Rectal smooth muscle tissue (tissue), 1 donor: ENCODE results near the gene RNF38.
"Not testable (repeated sequence)": the region's sequence is repeated elsewhere in the genome, so short reads cannot be mapped to it uniquely, and the experiment has no call there.

Experiments used
- H3K27ac ChIP-seq: one replicate; pipeline ENCODE4 v1.7.0; 2013; ENCODE audit warnings: low read depth, low read length, inconsistent platforms
- H3K27me3 ChIP-seq: one replicate; pipeline ENCODE4 v1.7.0; 2013; ENCODE audit warnings: low read length; ENCODE audit not compliant: control insufficient read depth, insufficient read depth
- H3K36me3 ChIP-seq: one replicate; pipeline ENCODE4 v1.7.0; 2013; ENCODE audit warnings: low read length; ENCODE audit not compliant: control insufficient read depth, insufficient read depth
- H3K4me1 ChIP-seq: one replicate; pipeline ENCODE4 v1.7.0; 2013; ENCODE audit warnings: low read length; ENCODE audit not compliant: control insufficient read depth, insufficient read depth
- H3K4me3 ChIP-seq: one replicate; pipeline ENCODE4 v1.7.0; 2013; ENCODE audit warnings: low read length
- H3K9ac ChIP-seq: one replicate; pipeline ENCODE4 v1.7.0; 2013; ENCODE audit warnings: low read length

The RNF38 gene

GRCh38 chr9:36320466-36320865 lies 79.6 kb downstream of the RNF38 start:
- Histone ChIP-seq H3K4me3 (no peak overlapping the region), H3K36me3 (no peaks in the 10 kb centered on the region), H3K4me1 (no peaks in the 10 kb centered on the region), H3K27me3 (no peaks in the 10 kb centered on the region), H3K27ac (no peak overlapping the region), H3K9ac (no peak overlapping the region)

- Histone ChIP-seq H3K27ac (no peak overlapping the region), H3K4me1 (no peaks in the 10 kb centered on the region), H3K9ac (no peak overlapping the region), H3K27me3 (no peaks in the 10 kb centered on the region), H3K4me3 (no peak overlapping the region), H3K36me3 (no peaks in the 10 kb centered on the region)
These were observed 80.3 kb downstream of the RNF38 start for GRCh38 chr9:36319806-36320205.

GRCh38 chr9:36319183-36319582 lies 80.9 kb downstream of the RNF38 start:
- Histone ChIP-seq H3K27me3 (no peaks in the 10 kb centered on the region), H3K27ac (no peak overlapping the region), H3K4me1 (no peaks in the 10 kb centered on the region), H3K36me3 (no peaks in the 10 kb centered on the region), H3K4me3 (no peak overlapping the region), H3K9ac (no peak overlapping the region)

DNA sequence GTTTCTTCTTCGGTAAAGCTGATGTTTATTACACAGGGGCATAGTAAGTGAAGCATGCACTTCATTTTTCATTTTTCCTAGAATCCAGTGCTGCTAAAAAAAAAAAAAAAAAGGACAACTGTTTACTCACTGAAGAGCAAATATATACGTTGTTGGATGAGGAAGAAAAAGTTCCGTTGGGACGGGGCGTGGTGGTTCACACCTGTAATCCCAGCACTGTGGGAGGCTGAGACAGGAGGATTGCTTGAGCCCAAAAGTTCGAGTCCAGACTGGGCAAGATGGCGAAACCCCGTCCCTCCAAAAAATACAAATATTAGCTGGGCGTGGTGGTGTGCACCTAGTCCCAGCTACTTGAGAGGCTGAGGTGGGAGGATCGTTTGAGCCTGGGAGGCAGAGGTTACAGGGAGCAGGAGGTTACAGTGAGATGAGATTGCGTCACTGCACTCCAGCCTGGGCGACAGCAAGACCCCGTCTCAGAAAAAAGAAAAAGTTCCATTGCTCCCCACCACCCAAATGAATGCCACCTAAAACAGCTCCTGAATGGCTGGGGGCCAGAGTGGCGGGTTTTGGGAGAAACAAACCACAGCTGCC lies 81.8 kb downstream of the RNF38 start:
- Histone ChIP-seq H3K9ac (no peak overlapping the region), H3K27ac (no peak overlapping the region), H3K4me3 (no peak overlapping the region), H3K27me3 (no peaks in the 10 kb centered on the region), H3K36me3 (no peaks in the 10 kb centered on the region), H3K4me1 (no peaks in the 10 kb centered on the region)

DNA sequence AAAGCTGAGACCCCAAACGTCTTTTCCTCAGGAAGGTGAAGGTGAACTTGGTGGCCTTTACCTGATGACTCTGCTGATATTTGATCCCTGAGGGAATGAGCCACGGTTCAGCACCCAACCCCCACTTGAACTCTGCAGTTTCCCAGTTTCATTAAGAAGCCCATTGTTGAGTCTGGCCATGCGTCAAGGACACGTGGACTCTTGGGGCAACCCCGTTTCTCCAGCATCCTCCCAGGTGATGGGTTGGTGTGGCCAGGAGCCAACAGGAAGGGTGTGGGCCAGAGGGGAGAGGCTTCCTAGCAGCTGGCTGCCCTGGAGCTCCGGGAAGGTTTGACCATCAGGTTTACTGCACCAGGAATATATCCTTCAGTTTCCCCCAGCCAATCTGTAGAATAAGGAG lies 82.3 kb downstream of the RNF38 start:
- Histone ChIP-seq H3K27me3 (no peaks in the 10 kb centered on the region), H3K36me3 (no peaks in the 10 kb centered on the region), H3K4me3 (no peak overlapping the region), H3K27ac (no peak overlapping the region), H3K9ac (no peak overlapping the region), H3K4me1 (no peaks in the 10 kb centered on the region)

DNA sequence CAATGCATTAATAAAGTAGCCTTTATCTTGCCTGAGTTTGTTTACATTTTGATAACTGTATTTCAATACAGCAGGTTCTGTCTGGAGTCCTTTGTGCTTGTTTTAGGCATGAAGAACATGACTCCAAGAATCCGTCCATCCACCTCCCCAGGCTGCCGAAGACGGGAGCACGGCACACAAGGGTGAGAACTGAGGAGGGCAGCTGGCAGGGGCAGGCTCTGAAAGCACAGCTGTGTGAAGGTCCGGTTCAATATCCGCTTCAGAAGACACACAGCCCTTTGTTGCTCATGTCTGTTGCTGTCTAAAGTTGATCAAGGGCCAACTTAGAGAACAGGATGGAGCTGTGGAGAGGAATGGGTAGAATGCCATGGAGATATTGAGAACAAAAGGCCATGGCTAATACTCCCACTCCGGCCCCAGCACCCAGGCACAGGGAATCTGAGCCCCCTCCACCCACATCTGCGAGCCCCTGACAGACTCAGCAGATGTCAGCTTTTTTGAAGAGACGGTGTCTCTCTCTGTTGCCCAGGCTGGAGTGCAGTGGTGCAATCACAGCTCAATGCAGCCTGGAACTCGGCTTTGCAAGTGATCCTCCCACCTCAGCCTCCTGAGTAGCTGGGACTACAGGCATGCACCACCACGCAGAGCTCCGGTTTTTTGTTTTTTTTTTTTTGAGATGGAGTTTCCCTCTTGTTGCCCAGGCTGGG lies 83.3 kb downstream of the RNF38 start:
- Histone ChIP-seq H3K27ac (no peak overlapping the region), H3K9ac (no peak overlapping the region)

DNA sequence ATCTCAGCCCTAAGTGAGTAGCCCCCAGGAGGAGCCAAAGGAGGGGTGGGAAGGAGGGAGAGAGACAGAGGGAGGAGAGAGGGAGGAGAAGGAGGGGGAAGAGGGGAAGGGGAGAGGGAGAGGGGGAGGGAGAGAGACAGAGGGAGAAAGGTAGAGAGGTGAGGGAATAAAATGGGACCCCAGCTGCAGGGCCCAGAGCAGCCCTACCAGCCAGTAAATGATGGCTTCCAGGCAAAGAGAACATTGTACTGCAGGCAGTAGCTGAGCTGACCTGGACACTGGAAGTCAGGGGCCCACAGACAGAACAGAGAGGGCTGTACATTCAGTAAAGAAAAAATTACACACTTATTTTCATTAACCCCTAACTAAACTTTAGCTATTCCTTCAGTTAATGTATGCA lies 84.0 kb downstream of the RNF38 start:
- H3K4me1 ChIP-seq, result no peaks in the 10 kb centered on the region
- no peaks in the 10 kb centered on the region for H3K27me3 ChIP-seq
- no peaks in the 10 kb centered on the region for H3K36me3 ChIP-seq
- H3K9ac ChIP-seq, result no peak overlapping the region
- H3K27ac ChIP-seq, result no peak overlapping the region
- no peak overlapping the region for H3K4me3 ChIP-seq

More for the DNA sequence above, 83.3 kb downstream of the RNF38 start:
- Histone ChIP-seq H3K4me1 (no peaks in the 10 kb centered on the region), H3K27me3 (no peaks in the 10 kb centered on the region), H3K36me3 (no peaks in the 10 kb centered on the region), H3K4me3 (no peak overlapping the region)

GRCh38 chr9:36315283-36315682 lies 84.8 kb downstream of the RNF38 start:
- Histone ChIP-seq H3K9ac (no peak overlapping the region), H3K27me3 (no peaks in the 10 kb centered on the region), H3K4me1 (no peaks in the 10 kb centered on the region), H3K4me3 (no peak overlapping the region), H3K27ac (no peak overlapping the region), H3K36me3 (no peaks in the 10 kb centered on the region)

DNA sequence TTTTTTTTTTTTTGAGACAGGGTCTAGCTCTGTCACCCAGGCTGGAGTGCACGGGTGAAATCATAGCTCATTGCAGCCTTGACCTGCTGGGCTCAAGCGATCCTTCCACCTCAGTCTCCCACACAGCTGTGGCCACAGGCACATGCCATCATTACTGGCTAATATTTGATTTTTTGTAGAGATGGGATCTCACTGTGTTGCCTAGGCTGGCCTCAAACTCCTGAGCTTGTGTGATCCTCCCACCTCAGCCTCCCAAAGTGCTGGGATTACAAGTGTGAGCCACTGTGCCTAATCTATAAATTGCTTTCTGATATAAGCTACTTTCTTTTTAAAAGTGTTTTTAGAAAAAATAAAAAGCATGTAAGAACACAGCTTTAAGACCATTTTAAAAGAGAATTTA lies 85.3 kb downstream of the RNF38 start:
- H3K4me3 ChIP-seq, result no peak overlapping the region
- no peaks in the 10 kb centered on the region for H3K27me3 ChIP-seq
- H3K27ac ChIP-seq, result no peak overlapping the region
- no peak overlapping the region for H3K9ac ChIP-seq
- no peaks in the 10 kb centered on the region for H3K36me3 ChIP-seq
- no peaks in the 10 kb centered on the region for H3K4me1 ChIP-seq

DNA sequence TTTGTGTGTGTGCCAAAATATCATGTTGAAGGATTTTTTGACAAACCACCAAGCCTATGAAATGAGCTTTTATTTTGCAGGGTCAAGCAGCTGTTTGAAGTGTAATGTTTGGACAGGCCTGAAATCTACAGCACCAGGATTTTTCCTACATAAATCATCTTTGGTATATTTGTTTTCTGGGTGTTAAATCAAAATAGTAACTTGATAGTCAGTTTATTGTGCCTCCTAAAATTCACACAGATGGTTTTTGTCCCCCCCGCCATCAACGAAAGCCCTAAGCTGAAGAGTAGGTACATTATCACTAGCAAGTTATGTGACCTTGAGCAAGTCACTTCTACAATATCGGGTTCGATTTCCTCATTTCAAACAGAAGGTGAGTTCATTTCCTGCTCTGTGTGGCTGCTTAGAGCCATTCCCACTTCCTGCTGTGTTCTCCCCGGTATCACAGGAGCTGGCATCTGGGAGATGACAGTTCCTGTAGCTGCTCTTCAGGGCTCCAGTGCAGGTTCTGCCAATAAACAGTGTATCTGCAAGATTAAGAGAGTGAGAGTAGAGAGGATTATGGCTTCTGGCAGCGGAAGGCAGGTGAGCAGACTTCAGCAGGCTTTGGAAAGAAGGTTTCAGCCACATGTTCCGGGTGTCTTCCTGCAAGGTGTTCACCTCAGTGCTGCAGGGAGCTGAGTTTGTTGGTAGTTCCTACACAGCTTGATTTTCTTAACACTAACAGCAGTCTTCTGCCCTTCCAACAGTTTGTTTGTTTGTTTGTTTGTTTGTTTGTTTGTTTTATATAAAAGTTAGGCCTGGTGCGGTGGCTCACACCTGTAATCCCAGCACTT lies 93.4 kb downstream of the RNF38 start:
- Histone ChIP-seq H3K36me3 (no peaks in the 10 kb centered on the region), H3K27me3 (no peaks in the 10 kb centered on the region), H3K27ac (no peak overlapping the region), H3K9ac (no peak overlapping the region), H3K4me3 (no peak overlapping the region), H3K4me1 (no peaks in the 10 kb centered on the region)

GRCh38 chr9:36304366-36304765 lies 95.7 kb downstream of the RNF38 start:
- not testable (repeated sequence) for H3K4me3 ChIP-seq

DNA sequence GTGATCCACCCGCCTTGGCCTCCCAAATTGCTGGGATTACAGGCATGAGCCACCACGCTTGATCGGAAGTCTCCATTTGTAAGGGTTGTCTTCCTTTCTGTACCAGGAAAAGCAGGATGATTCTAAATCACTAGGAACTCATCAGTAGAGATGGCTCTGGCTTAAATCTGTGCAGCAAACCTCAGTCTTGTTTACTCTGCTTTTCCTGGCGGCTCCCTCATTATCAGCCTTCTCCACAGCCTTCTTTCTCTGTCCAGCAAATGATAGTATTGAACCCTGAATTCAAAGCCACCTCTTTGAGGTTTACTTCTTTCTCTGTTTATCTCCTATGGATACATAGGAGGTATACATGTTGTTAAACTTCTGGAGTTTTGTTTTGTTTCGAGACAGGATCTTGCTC lies 98.8 kb downstream of the RNF38 start:
- no peak overlapping the region for H3K27ac ChIP-seq
- H3K4me1 ChIP-seq, result no peaks in the 10 kb centered on the region
- no peaks in the 10 kb centered on the region for H3K36me3 ChIP-seq
- no peaks in the 10 kb centered on the region for H3K27me3 ChIP-seq
- no peak overlapping the region for H3K9ac ChIP-seq
- no peak overlapping the region for H3K4me3 ChIP-seq

More at GRCh38 chr9:36304366-36304765, 95.7 kb downstream of the RNF38 start:
- H3K27ac ChIP-seq, H3K36me3 ChIP-seq, H3K27me3 ChIP-seq, H3K4me1 ChIP-seq, H3K9ac ChIP-seq: not testable (repeated sequence)
